Stomach (tissue), 19 donors: ENCODE data around the gene BTBD19. TPM values are rescaled to one million over a fixed set of nuclear protein-coding genes. Genes with fewer than 3 reads are reported as not detected.
"Not testable (repeated sequence)": the region's sequence is repeated elsewhere in the genome, so short reads cannot be mapped to it uniquely, and the experiment has no call there.

Experiments
- DNase-seq, 2 donors: peaks; one replicate each; pipeline versions ENCODE4 v3.0.0 to v3.0.0-alpha.2; 2013 to 2019
- H3K27ac ChIP-seq, 5 donors: fragments of 200-600 bp in 4 of 5; sonication (generic) in 4 of 5; one replicate each; pipeline ENCODE4 v1.5.1; 2013 to 2019; ENCODE audit warnings: mild to moderate bottlenecking in 1 of 5, moderate library complexity in 1 of 5
- H3K27me3 ChIP-seq, 3 donors: fragments of 200-600 bp; sonication (generic); one replicate each; pipeline ENCODE4 v1.5.1; 2017 to 2019; ENCODE audit warnings: mixed run types in 1 of 3
- H3K36me3 ChIP-seq, 4 donors: fragments of 200-600 bp; sonication (generic); 1 replicate in 3 of 4; 2 replicates in 1 of 4; pipeline ENCODE4 v1.5.1; 2016 to 2019
- H3K4me1 ChIP-seq, 4 donors: fragments of 200-600 bp; sonication (generic); one replicate each; pipeline ENCODE4 v1.5.1; 2016 to 2019
- H3K4me3 ChIP-seq, 4 donors: fragments of 200-600 bp; sonication (generic) in 3 of 4; one replicate each; pipeline ENCODE4 v1.5.1; 2016 to 2019; ENCODE audit warnings: mild to moderate bottlenecking in 1 of 4
- H3K9me3 ChIP-seq, 4 donors: fragments of 200-600 bp; sonication (generic); one replicate each; pipeline ENCODE4 v1.5.1; 2016 to 2019
- CTCF ChIP-seq, 7 experiments: fragments of 450-650 bp in 4 of 7; fragments of 200-600 bp in 3 of 7; sonication (generic) in 3 of 7; IDR thresholded peaks; one replicate each; pipeline ENCODE4 v1.5.1; 2016 to 2019; ENCODE audit warnings: antibody characterized with exemption in 7 of 7, control low read depth in 2 of 7, mild to moderate bottlenecking in 1 of 7
- EP300 ChIP-seq: sonication (generic); formaldehyde crosslinking; IDR thresholded peaks from one replicate; pipeline ENCODE4 v1.6.1; 2017; ENCODE audit warnings: antibody characterized with exemption
- POLR2A ChIP-seq, 4 donors: fragments of 450-650 bp; IDR thresholded peaks; one replicate each; pipeline ENCODE4 v1.6.1; 2016; ENCODE audit warnings: antibody characterized with exemption in 4 of 4, control low read depth in 2 of 4, mild to moderate bottlenecking in 1 of 4, moderate library complexity in 1 of 4
- POLR2AphosphoS5 ChIP-seq, 3 donors: sonication (generic); formaldehyde crosslinking; IDR thresholded peaks; one replicate each; pipeline ENCODE4 v1.6.1; 2016; ENCODE audit warnings: antibody characterized with exemption in 3 of 3
- WGBS, 5 donors: extraction: QIAGEN DNeasy Blood & Tissue Kit in 3 of 5; methylation state at CpG; one replicate each; pipeline versions ENCODE4 v1.1.5 to v1.1.7; 2013 to 2018; 5-methylcytosine and 5-hydroxymethylcytosine counted together
- intact Hi-C: fragments of 100-400 bp; cut with DNase I; formaldehyde crosslinking; loops from one replicate; pipeline ENCODE4 v1.15.1; 2023; ENCODE audit warnings: low total_unique reads
- long read RNA-seq, 10 donors: transcript quantifications; one replicate each; lab custom pipeline, GENCODE V29; 2026
- polyA plus RNA-seq, 3 donors: library from polyadenylated mRNA; stranded (reverse); fragments of 200-250 nt; gene quantifications; one replicate each; pipeline ENCODE4 v1.2.3, GENCODE V29; 2013
- total RNA-seq, 5 donors: library from RNA; depleted of rRNA; stranded (reverse); fragments of >200 nt; gene quantifications; one replicate each; pipeline versions ENCODE4 v1.1.0 to v1.2.3, GENCODE V29; 2014 to 2016
- donor health status: healthy with polysubstance abuse.
- donor health status: Bipolar disorder and iron deficiency.
- donor health status: healthy.

BTBD19 gene
- 1 to 10 TPM in 2 of 5 donors, under 1 TPM in 1, not detected in 2; 0.89 to 4.1 (median 2.9) TPM for total RNA-seq
- 1 to 10 TPM; 1.4 to 2.9 (median 2.8) TPM for polyA plus RNA-seq
- long read RNA-seq, donor 1 = 0 reads
- long read RNA-seq, donor 2 = 0 reads
- long read RNA-seq, donor 3, partial matches to known transcripts = 6 of 6 reads
- long read RNA-seq, donor 3, other reads (novel, unspliced or antisense) = 0 of 6 reads
- long read RNA-seq, donor 4 = 0 reads
- long read RNA-seq, donor 5 = 0 reads
- long read RNA-seq, donor 6 = 0 reads
- long read RNA-seq, donor 7 = 0 reads
- long read RNA-seq, donor 8, partial matches to known transcripts = 0 of 1 reads
- long read RNA-seq, donor 8, other reads (novel, unspliced or antisense) = 0 of 1 reads
- long read RNA-seq, donor 9 = 0 reads
- long read RNA-seq, donor 10 = 0 reads

GRCh38 chr1:44808063-44808937, at the start of gene BTBD19:
BTBD19 (plus strand) TSS chr1:44808523; CDS start chr1:44808821, 298 bp downstream.
- Histone ChIP-seq H3K4me3 (peak within 1 kb of the TSS; percentile 14 to 35 (median 19)), H3K4me1 (peaks cover 62 to 98% (median 76%) of the 10 kb centered on the region in 4 donors), H3K9me3 (no peaks in the 10 kb centered on the region), H3K27ac (peak within 1 kb of the TSS; percentile 83 to 99 (median 97)), H3K36me3 (peaks cover 20 to 35% (median 33%) of the 10 kb centered on the region in 4 donors), H3K27me3 (no peaks in the 10 kb centered on the region)
- TF ChIP-seq POLR2AphosphoS5 (IDR thresholded peaks at IDR 0.05) (no peak), CTCF (IDR thresholded peaks at IDR 0.05) (no peak), POLR2A (IDR thresholded peaks at IDR 0.05) (no peak), EP300 (no peak)
- WGBS, 5 donors = 21 to 31% (median 24%) methylated on average over 22 to 23 of the region's 23 CpGs
- intact Hi-C loops = no loop called here
- peak; percentile 51 to 95 for DNase-seq

DNA sequence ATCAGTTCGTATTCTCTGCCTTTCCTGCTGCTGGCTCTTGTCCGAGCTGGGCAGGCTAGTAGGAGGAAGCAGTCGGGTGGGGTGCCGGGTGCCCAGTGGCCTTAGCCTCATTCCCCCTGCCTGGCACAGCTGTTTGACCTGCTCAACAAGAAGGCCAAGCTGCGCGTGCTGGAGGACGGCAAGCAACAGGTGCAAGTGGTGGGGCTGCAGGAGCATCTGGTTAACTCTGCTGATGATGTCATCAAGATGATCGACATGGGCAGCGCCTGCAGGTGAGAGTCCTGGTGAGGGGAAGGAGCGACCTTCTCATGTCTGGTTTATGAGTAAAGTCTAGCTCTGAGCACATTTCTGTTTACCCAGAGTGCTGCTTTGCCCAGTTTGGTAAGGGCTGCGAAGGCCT, 49.2 kb upstream of the BTBD19 start:
- 85 to 96% (median 93%) methylated on average over 5 to 11 of the region's 11 CpGs for WGBS, 5 donors
- Histone ChIP-seq H3K4me1 (no peaks in the 10 kb centered on the region), H3K4me3 (no peak overlapping the region), H3K27ac (no peak overlapping the region), H3K27me3 (no peaks in the 10 kb centered on the region), H3K9me3 (no peaks in the 10 kb centered on the region), H3K36me3 (peaks cover 0 to 72% (median 34%) of the 10 kb centered on the region in 4 donors)
- no peak for TF ChIP-seq POLR2A (IDR thresholded peaks at IDR 0.05)
- no peak for TF ChIP-seq POLR2AphosphoS5 (IDR thresholded peaks at IDR 0.05)
- TF ChIP-seq CTCF (IDR thresholded peaks at IDR 0.05) = no peak
- no peak for TF ChIP-seq EP300
- intact Hi-C loops = no loop called here
- DNase-seq = no peak

DNA sequence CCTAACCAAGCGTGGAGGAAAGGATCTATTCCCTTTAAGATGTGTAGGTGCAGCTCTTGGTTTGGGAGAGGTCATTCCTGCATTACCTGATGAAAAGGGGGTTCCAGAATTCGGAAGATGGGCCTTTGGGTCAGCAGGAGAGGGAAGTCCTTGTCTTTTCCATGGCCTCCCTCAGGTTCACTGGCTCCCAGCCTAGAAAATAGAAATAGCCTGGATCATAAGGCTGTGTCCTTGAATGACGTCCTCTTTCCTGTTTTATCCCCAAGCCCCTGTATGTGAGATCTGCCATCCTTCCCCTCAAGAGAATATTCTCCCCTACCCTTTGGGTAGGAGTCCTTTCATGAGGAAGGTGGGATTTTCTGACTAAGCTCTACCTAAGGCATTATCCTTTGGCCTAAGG, 47.4 kb upstream of the BTBD19 start:
- DNase-seq = no peak
- no peaks in the 10 kb centered on the region for H3K27me3 ChIP-seq
- no peak overlapping the region for H3K27ac ChIP-seq
- intact Hi-C loops = no loop called here
- H3K4me3 ChIP-seq = no peak overlapping the region
- no peaks in the 10 kb centered on the region for H3K9me3 ChIP-seq
- WGBS, 5 donors = 90 to 98% (median 95%) methylated on average over 3 of the region's 3 CpGs
- no peak for TF ChIP-seq POLR2A (IDR thresholded peaks at IDR 0.05)
- no peak for TF ChIP-seq CTCF (IDR thresholded peaks at IDR 0.05)
- TF ChIP-seq POLR2AphosphoS5 (IDR thresholded peaks at IDR 0.05) = no peak
- no peak for TF ChIP-seq EP300
- H3K36me3 ChIP-seq = peaks cover 0 to 56% (median 28%) of the 10 kb centered on the region in 4 donors
- no peaks in the 10 kb centered on the region for H3K4me1 ChIP-seq

- H3K9me3 ChIP-seq, H3K27ac ChIP-seq, H3K27me3 ChIP-seq, DNase-seq, H3K4me1 ChIP-seq, intact Hi-C loops, H3K4me3 ChIP-seq: not testable (repeated sequence)
- peaks cover 0 to 38% (median 14%) of the 10 kb centered on the region in 4 donors for H3K36me3 ChIP-seq
- WGBS, 5 donors = 86 to 98% (median 93%) methylated on average over 6 of the region's 6 CpGs
Observed at GRCh38 chr1:44766421-44766820, 41.9 kb upstream of the BTBD19 start.
